Measurements from ENCODE around the gene NFIA.
"Not testable (repeated sequence)": the region's sequence is repeated elsewhere in the genome, so short reads cannot be mapped to it uniquely, and the experiment has no call there.

- TF ChIP-seq CTCF, POLR2A (IDR thresholded peaks at IDR 0.05): not testable (repeated sequence)
Observed at GRCh38 chr1:61075833-61076232, 6.5 kb upstream of the NFIA start.

All from esophagus squamous epithelium (tissue), 4 donors.